ENCODE results near the gene FBXO2. TPM values are rescaled to one million over a fixed set of nuclear protein-coding genes. Genes with fewer than 3 reads are reported as not detected.

The FBXO2 gene
- polyA plus RNA-seq, 1 donor (not counting 4 experiments of a cell fraction or from before 2014, with no cell fraction given), result 42.2 TPM

- dilution Hi-C loops (cut with MboI; ENCODE audit: extremely low pct_ligation_motif_present, low sequenced_read_pairs), result no loop called here
- no peak for DNase-seq (ENCODE audit: low read depth, low spot score)
- Histone ChIP-seq H3K79me2 (ENCODE audit: control insufficient read depth, insufficient read depth, low read length) (no peaks in the 10 kb centered on the region), H3K9me3 (ENCODE audit: control insufficient read depth, low read depth, low read length) (no peaks in the 10 kb centered on the region), H3K27ac (ENCODE audit: control insufficient read depth, insufficient read depth, low read length) (no peak overlapping the region), H3K4me1 (ENCODE audit: control insufficient read depth, extremely low read depth, insufficient read depth, low read length) (no peaks in the 10 kb centered on the region), H3K4me3 (ENCODE audit: control insufficient read depth in 2 of 3, extremely low read depth in 1 of 3, insufficient read depth in 2 of 3, low read depth in 1 of 3, low read length in 3 of 3) (no peak overlapping the region), H2AFZ (ENCODE audit: control insufficient read depth, low read length) (no peak overlapping the region), H3K27me3 (ENCODE audit: control insufficient read depth, extremely low read depth, insufficient read depth, low read length) (peaks cover 14% of the 10 kb centered on the region), H4K20me1 (ENCODE audit: control insufficient read depth, extremely low read depth, insufficient read depth, low read length) (no peaks in the 10 kb centered on the region), H3K9me1 (ENCODE audit: control insufficient read depth, extremely low read depth, insufficient read depth, low read length) (no peaks in the 10 kb centered on the region), H3K36me3 (ENCODE audit: control insufficient read depth in 2 of 2, extremely low read depth in 1 of 2, insufficient read depth in 2 of 2, low read length in 2 of 2) (no peaks in the 10 kb centered on the region), H3K9ac (ENCODE audit: control insufficient read depth, extremely low read depth, insufficient read depth, low read length) (no peak overlapping the region), H3K4me2 (ENCODE audit: control insufficient read depth, extremely low read depth, insufficient read depth, low read depth, low read length) (no peak overlapping the region)
- no peak for FAIRE-seq
- TF ChIP-seq CTCF (optimal IDR thresholded peaks at IDR 0.05 in 1 of 3, IDR thresholded peaks at IDR 0.05 in 1 of 3, conservative IDR thresholded peaks at IDR 0.05 in 1 of 3; ENCODE audit: extremely low read depth in 1 of 3, insufficient read depth in 2 of 3, low read length in 3 of 3) (no peak), EZH2 (IDR thresholded peaks at IDR 0.05; ENCODE audit: low read length) (no peak)
Observed at GRCh38 chr1:11616766-11617165, 37.5 kb downstream of the FBXO2 start.

GRCh38 chr1:11615090-11615489 lies 39.1 kb downstream of the FBXO2 start:
- H3K36me3 ChIP-seq (ENCODE audit: control insufficient read depth in 2 of 2, extremely low read depth in 1 of 2, insufficient read depth in 2 of 2, low read length in 2 of 2), result no peaks in the 10 kb centered on the region
- no peaks in the 10 kb centered on the region for H4K20me1 ChIP-seq (ENCODE audit: control insufficient read depth, extremely low read depth, insufficient read depth, low read length)

More at GRCh38 chr1:11615090-11615489, 39.1 kb downstream of the FBXO2 start:
- dilution Hi-C loops (cut with MboI; ENCODE audit: extremely low pct_ligation_motif_present, low sequenced_read_pairs), result no loop called here
- FAIRE-seq (no peak), DNase-seq (ENCODE audit: low read depth, low spot score) (no peak)
- H2AFZ ChIP-seq (ENCODE audit: control insufficient read depth, low read length), result no peak overlapping the region
- no peak overlapping the region for H3K27ac ChIP-seq (ENCODE audit: control insufficient read depth, insufficient read depth, low read length)
- no peaks in the 10 kb centered on the region for H3K79me2 ChIP-seq (ENCODE audit: control insufficient read depth, insufficient read depth, low read length)
- TF ChIP-seq EZH2 (IDR thresholded peaks at IDR 0.05; ENCODE audit: low read length) (no peak), CTCF (optimal IDR thresholded peaks at IDR 0.05 in 1 of 3, IDR thresholded peaks at IDR 0.05 in 1 of 3, conservative IDR thresholded peaks at IDR 0.05 in 1 of 3; ENCODE audit: extremely low read depth in 1 of 3, insufficient read depth in 2 of 3, low read length in 3 of 3) (no peak)
- no peak overlapping the region for H3K4me3 ChIP-seq (ENCODE audit: control insufficient read depth in 2 of 3, extremely low read depth in 1 of 3, insufficient read depth in 2 of 3, low read depth in 1 of 3, low read length in 3 of 3)
- H3K4me2 ChIP-seq (ENCODE audit: control insufficient read depth, extremely low read depth, insufficient read depth, low read depth, low read length), result no peak overlapping the region
- peaks cover 19% of the 10 kb centered on the region for H3K27me3 ChIP-seq (ENCODE audit: control insufficient read depth, extremely low read depth, insufficient read depth, low read length)
- H3K4me1 ChIP-seq (ENCODE audit: control insufficient read depth, extremely low read depth, insufficient read depth, low read length), result no peaks in the 10 kb centered on the region
- no peaks in the 10 kb centered on the region for H3K9me3 ChIP-seq (ENCODE audit: control insufficient read depth, low read depth, low read length)
- H3K9me1 ChIP-seq (ENCODE audit: control insufficient read depth, extremely low read depth, insufficient read depth, low read length), result no peaks in the 10 kb centered on the region
- H3K9ac ChIP-seq (ENCODE audit: control insufficient read depth, extremely low read depth, insufficient read depth, low read length), result no peak overlapping the region

Data from keratinocyte (primary cell).